HUES48 (cell line): ENCODE data around the gene C10orf53.
A peak's percentile ranks its signal among the peaks of the same experiment; 100 is the strongest.

Experiments used
- H3K27ac ChIP-seq: one replicate; pipeline ENCODE4 v1.7.0; 2013; ENCODE audit warnings: low read depth, low read length, inconsistent platforms
- H3K27me3 ChIP-seq: 2 replicates; pipeline ENCODE4 v1.6.1; 2013; ENCODE audit warnings: mild to moderate bottlenecking, low read length; ENCODE audit not compliant: control insufficient read depth, insufficient read depth
- H3K36me3 ChIP-seq: 2 replicates; pipeline ENCODE4 v1.6.1; 2013; ENCODE audit warnings: low read length; ENCODE audit not compliant: control insufficient read depth, insufficient read depth
- H3K4me1 ChIP-seq: 2 replicates; pipeline ENCODE4 v1.6.1; 2013; ENCODE audit warnings: mild to moderate bottlenecking, low read length; ENCODE audit not compliant: control insufficient read depth, insufficient read depth
- H3K4me3 ChIP-seq: 2 replicates; pipeline ENCODE4 v1.5.1; 2013; ENCODE audit warnings: mild to moderate bottlenecking, low read depth, low read length
- H3K9ac ChIP-seq: 2 replicates; pipeline ENCODE4 v1.6.1; 2013; ENCODE audit warnings: mild to moderate bottlenecking, low read depth, low read length, moderate library complexity
- H3K9me3 ChIP-seq: 2 replicates; pipeline ENCODE4 v1.6.1; 2013; ENCODE audit warnings: low read length; ENCODE audit not compliant: control insufficient read depth, insufficient read depth

The C10orf53 gene

GRCh38 chr10:49689882-49690510 lies 10.5 kb downstream of the C10orf53 start:
- Histone ChIP-seq H3K9ac (no peak overlapping the region), H3K36me3 (no peaks in the 10 kb centered on the region), H3K27ac (peak overlapping the region; percentile 18), H3K4me1 (peaks cover 39% of the 10 kb centered on the region), H3K27me3 (peaks cover 85% of the 10 kb centered on the region), H3K4me3 (peak overlapping the region; percentile 45; the same call in 1 of the 2 replicates), H3K9me3 (peaks cover 10% of the 10 kb centered on the region; the same call in 1 of the 2 replicates)

GRCh38 chr10:49690698-49691356 lies 11.4 kb downstream of the C10orf53 start:
- no peak overlapping the region for H3K27ac ChIP-seq
- H3K9ac ChIP-seq: no peak overlapping the region
- peaks cover 10% of the 10 kb centered on the region; the same call in 1 of the 2 replicates for H3K9me3 ChIP-seq
- H3K36me3 ChIP-seq: no peaks in the 10 kb centered on the region
- H3K4me1 ChIP-seq: peaks cover 39% of the 10 kb centered on the region
- peaks cover 88% of the 10 kb centered on the region for H3K27me3 ChIP-seq
- H3K4me3 ChIP-seq: peak overlapping the region; percentile 45

GRCh38 chr10:49691588-49691987 lies 12.1 kb downstream of the C10orf53 start:
- Histone ChIP-seq H3K9me3 (peaks cover 10% of the 10 kb centered on the region; the same call in 1 of the 2 replicates), H3K27ac (no peak overlapping the region), H3K4me3 (no peak overlapping the region), H3K27me3 (peaks cover 94% of the 10 kb centered on the region), H3K36me3 (no peaks in the 10 kb centered on the region), H3K9ac (no peak overlapping the region), H3K4me1 (peaks cover 39% of the 10 kb centered on the region)

- Histone ChIP-seq H3K36me3 (no peaks in the 10 kb centered on the region), H3K27me3 (peaks cover 67% of the 10 kb centered on the region), H3K27ac (no peak overlapping the region)
These were observed 15.0 kb downstream of the C10orf53 start for GRCh38 chr10:49694466-49694865.

GRCh38 chr10:49696311-49696710 lies 16.9 kb downstream of the C10orf53 start:
- H3K4me3 ChIP-seq: no peak overlapping the region
- peaks cover 57% of the 10 kb centered on the region for H3K27me3 ChIP-seq
- H3K9ac ChIP-seq: no peak overlapping the region
- peaks cover 14% of the 10 kb centered on the region for H3K4me1 ChIP-seq
- no peaks in the 10 kb centered on the region for H3K9me3 ChIP-seq
- no peak overlapping the region for H3K27ac ChIP-seq
- no peaks in the 10 kb centered on the region for H3K36me3 ChIP-seq

More at GRCh38 chr10:49694466-49694865, 15.0 kb downstream of the C10orf53 start:
- no peak overlapping the region for H3K9ac ChIP-seq
- peaks cover 24% of the 10 kb centered on the region for H3K4me1 ChIP-seq
- H3K4me3 ChIP-seq: no peak overlapping the region
- no peaks in the 10 kb centered on the region for H3K9me3 ChIP-seq

- H3K36me3 ChIP-seq: no peaks in the 10 kb centered on the region
- no peaks in the 10 kb centered on the region for H3K9me3 ChIP-seq
- H3K9ac ChIP-seq: no peak overlapping the region
- no peak overlapping the region for H3K4me3 ChIP-seq
- peaks cover 34% of the 10 kb centered on the region for H3K27me3 ChIP-seq
- H3K27ac ChIP-seq: no peak overlapping the region
- H3K4me1 ChIP-seq: peaks cover 4% of the 10 kb centered on the region; the same call in 1 of the 2 replicates
These were observed 19.2 kb downstream of the C10orf53 start for GRCh38 chr10:49698679-49699078.

GRCh38 chr10:49700211-49700610 lies 20.8 kb downstream of the C10orf53 start:
- H3K36me3 ChIP-seq: no peaks in the 10 kb centered on the region
- no peak overlapping the region for H3K27ac ChIP-seq
- H3K9ac ChIP-seq: no peak overlapping the region
- peaks cover 18% of the 10 kb centered on the region; the same call in 1 of the 2 replicates for H3K27me3 ChIP-seq
- no peak overlapping the region for H3K4me3 ChIP-seq
- H3K9me3 ChIP-seq: no peaks in the 10 kb centered on the region
- peaks cover 4% of the 10 kb centered on the region; the same call in 1 of the 2 replicates for H3K4me1 ChIP-seq

GRCh38 chr10:49700997-49701396 lies 21.5 kb downstream of the C10orf53 start:
- H3K27ac ChIP-seq: no peak overlapping the region
- H3K9ac ChIP-seq: no peak overlapping the region
- no peaks in the 10 kb centered on the region for H3K36me3 ChIP-seq
- no peak overlapping the region for H3K4me3 ChIP-seq
- H3K9me3 ChIP-seq: no peaks in the 10 kb centered on the region
- peaks cover 4% of the 10 kb centered on the region; the same call in 1 of the 2 replicates for H3K4me1 ChIP-seq
- peaks cover 10% of the 10 kb centered on the region; the same call in 1 of the 2 replicates for H3K27me3 ChIP-seq

GRCh38 chr10:49707585-49707984 lies 28.1 kb downstream of the C10orf53 start:
- Histone ChIP-seq H3K36me3 (no peaks in the 10 kb centered on the region), H3K4me1 (no peaks in the 10 kb centered on the region), H3K27ac (no peak overlapping the region), H3K9me3 (no peaks in the 10 kb centered on the region), H3K4me3 (no peak overlapping the region), H3K9ac (no peak overlapping the region), H3K27me3 (no peaks in the 10 kb centered on the region)

- H3K9me3 ChIP-seq: peaks cover 8% of the 10 kb centered on the region
- no peak overlapping the region for H3K27ac ChIP-seq
- H3K4me3 ChIP-seq: no peak overlapping the region
- H3K36me3 ChIP-seq: no peaks in the 10 kb centered on the region
- no peak overlapping the region for H3K9ac ChIP-seq
- H3K4me1 ChIP-seq: no peaks in the 10 kb centered on the region
- H3K27me3 ChIP-seq: no peaks in the 10 kb centered on the region
These were observed 30.5 kb downstream of the C10orf53 start for GRCh38 chr10:49709934-49710333.

- no peaks in the 10 kb centered on the region for H3K27me3 ChIP-seq
- H3K36me3 ChIP-seq: no peaks in the 10 kb centered on the region
- no peaks in the 10 kb centered on the region for H3K4me1 ChIP-seq
- H3K27ac ChIP-seq: no peak overlapping the region
- H3K4me3 ChIP-seq: no peak overlapping the region
- H3K9me3 ChIP-seq: peaks cover 12% of the 10 kb centered on the region
- H3K9ac ChIP-seq: no peak overlapping the region
These were observed 31.5 kb downstream of the C10orf53 start for GRCh38 chr10:49710966-49711365.
